H9 (cell line): Measurements from ENCODE around the gene OBI1. TPM values are rescaled to one million over a fixed set of nuclear protein-coding genes. Genes with fewer than 3 reads are reported as not detected.

Experiments used
- DNase-seq: peaks from one replicate; pipeline ENCODE4 v3.0.0-alpha.2; 2017
- H2AFZ ChIP-seq: one replicate; pipeline ENCODE4 v1.6.1; 2013; ENCODE audit warnings: mild to moderate bottlenecking, low read length, control low read depth, moderate library complexity
- H2AK5ac ChIP-seq: 2 replicates; pipeline ENCODE4 v1.6.1; 2013; ENCODE audit warnings: low read length, control low read depth, mixed read lengths; ENCODE audit not compliant: insufficient read length
- H2BK120ac ChIP-seq: one replicate; pipeline ENCODE4 v1.6.1; 2013; ENCODE audit warnings: low read depth, mild to moderate bottlenecking, low read length, control low read depth, inconsistent platforms; ENCODE audit not compliant: poor library complexity, severe bottlenecking
- H2BK12ac ChIP-seq: 2 replicates; pipeline ENCODE4 v1.6.1; 2013; ENCODE audit warnings: low read length, control low read depth, mixed read lengths, low read depth; ENCODE audit not compliant: insufficient read length
- H2BK15ac ChIP-seq: 2 replicates; pipeline ENCODE4 v1.6.1; 2013; ENCODE audit warnings: low read depth, low read length, control low read depth
- H2BK20ac ChIP-seq: one replicate; pipeline ENCODE4 v1.6.1; 2013; ENCODE audit warnings: low read depth, mild to moderate bottlenecking, low read length, control low read depth, inconsistent platforms; ENCODE audit not compliant: poor library complexity, severe bottlenecking
- H2BK5ac ChIP-seq: 2 replicates; pipeline ENCODE4 v1.6.1; 2013; ENCODE audit warnings: low read length, control low read depth, mixed read lengths; ENCODE audit not compliant: insufficient read length
- H3K14ac ChIP-seq: 2 replicates; pipeline ENCODE4 v1.6.1; 2013; ENCODE audit warnings: low read length, control low read depth; ENCODE audit not compliant: insufficient read depth
- H3K18ac ChIP-seq: 2 replicates; pipeline ENCODE4 v1.6.1; 2013; ENCODE audit warnings: low read depth, mild to moderate bottlenecking, mixed read lengths, low read length, control low read depth; ENCODE audit not compliant: insufficient read length
- H3K23ac ChIP-seq: 2 replicates; pipeline ENCODE4 v1.6.1; 2013; ENCODE audit warnings: low read length, control low read depth, mixed read lengths, low read depth; ENCODE audit not compliant: insufficient read length
- H3K23me2 ChIP-seq: 2 replicates; pipeline ENCODE4 v1.6.1; 2013; ENCODE audit warnings: low read depth, mild to moderate bottlenecking, mixed read lengths, low read length, control low read depth; ENCODE audit not compliant: insufficient read length, poor library complexity, severe bottlenecking
- H3K27ac ChIP-seq: 2 replicates; pipeline ENCODE4 v1.5.1; 2013; ENCODE audit warnings: low read length, control low read depth, mixed read lengths, low read depth; ENCODE audit not compliant: insufficient read length
- H3K27me3 ChIP-seq: 2 replicates; pipeline ENCODE4 v1.6.1; 2013; ENCODE audit warnings: low read length, control low read depth, inconsistent platforms; ENCODE audit not compliant: insufficient read depth
- H3K4ac ChIP-seq: 2 replicates; pipeline ENCODE4 v1.6.1; 2013; ENCODE audit warnings: low read depth, mild to moderate bottlenecking, control low read depth, inconsistent platforms, low read length, moderate library complexity
- H3K4me1 ChIP-seq: 2 replicates; pipeline ENCODE4 v1.6.1; 2013; ENCODE audit warnings: low read length, control low read depth, inconsistent platforms; ENCODE audit not compliant: insufficient read depth
- H3K4me2 ChIP-seq: 2 replicates; pipeline ENCODE4 v1.6.1; 2013; ENCODE audit warnings: low read length, control low read depth, mixed read lengths; ENCODE audit not compliant: insufficient read length, insufficient read depth
- H3K56ac ChIP-seq: 2 replicates; pipeline ENCODE4 v1.6.1; 2013; ENCODE audit warnings: low read depth, mild to moderate bottlenecking, mixed read lengths, low read length, control low read depth; ENCODE audit not compliant: insufficient read length
- H3K79me1 ChIP-seq: 2 replicates; pipeline ENCODE4 v1.6.1; 2013; ENCODE audit warnings: low read depth, mild to moderate bottlenecking, moderate library complexity, low read length, control low read depth, inconsistent platforms; ENCODE audit not compliant: insufficient read depth, poor library complexity, severe bottlenecking
- H3K79me2 ChIP-seq: 2 replicates; pipeline ENCODE4 v1.6.1; 2013; ENCODE audit warnings: low read length, control low read depth, inconsistent platforms; ENCODE audit not compliant: insufficient read depth
- H3K9ac ChIP-seq: 2 replicates; pipeline ENCODE4 v1.6.1; 2013; ENCODE audit warnings: low read length, control low read depth, mixed read lengths; ENCODE audit not compliant: insufficient read length; ENCODE audit errors: extremely low read depth
- H3K9me3 ChIP-seq: one replicate; pipeline ENCODE4 v1.6.1; 2013; ENCODE audit warnings: low read depth, low read length, inconsistent platforms; ENCODE audit not compliant: control insufficient read depth
- H3T11ph ChIP-seq: one replicate; pipeline ENCODE4 v1.6.1; 2013; ENCODE audit warnings: mild to moderate bottlenecking, low read length, control low read depth, inconsistent platforms
- H4K20me1 ChIP-seq: one replicate; pipeline ENCODE4 v1.6.1; 2013; ENCODE audit not compliant: control insufficient read depth, insufficient read length, insufficient read depth
- H4K5ac ChIP-seq: 2 replicates; pipeline ENCODE4 v1.6.1; 2013; ENCODE audit warnings: low read depth, mild to moderate bottlenecking, mixed read lengths, low read length, control low read depth; ENCODE audit not compliant: insufficient read length
- H4K8ac ChIP-seq: replicated peaks from 2 replicates; pipeline ENCODE4 v1.6.1; 2013; ENCODE audit warnings: low read length, control low read depth, mixed read lengths, low read depth; ENCODE audit not compliant: insufficient read length
- H4K91ac ChIP-seq: 2 replicates; pipeline ENCODE4 v1.6.1; 2013; ENCODE audit warnings: low read depth, mild to moderate bottlenecking, moderate library complexity, mixed read lengths, low read length, control low read depth; ENCODE audit not compliant: insufficient read length
- H3K27ac Mint-ChIP-seq, 3 experiments: 2 replicates in 2 of 3; 3 replicates in 1 of 3; pipeline ENCODE4 v1.8.0; 2020 to 2021; ENCODE audit warnings: mixed read lengths in 3 of 3, mild to moderate bottlenecking in 1 of 3, moderate library complexity in 1 of 3
- H3K27me3 Mint-ChIP-seq: 2 replicates; pipeline ENCODE4 v1.8.0; 2021; ENCODE audit warnings: low read depth, mild to moderate bottlenecking, moderate library complexity, mixed read lengths
- H3K36me3 Mint-ChIP-seq, 3 experiments: 2 replicates in 2 of 3; 3 replicates in 1 of 3; pipeline ENCODE4 v1.8.0; 2020 to 2021; ENCODE audit warnings: low read depth in 3 of 3, mixed read lengths in 3 of 3; ENCODE audit not compliant: insufficient read depth in 1 of 3
- H3K4me1 Mint-ChIP-seq, 2 experiments: 2 replicates each; pipeline ENCODE4 v1.8.0; 2020; ENCODE audit warnings: mixed read lengths in 2 of 2
- H3K4me3 Mint-ChIP-seq, 2 experiments: 2 replicates in 1 of 2; 3 replicates in 1 of 2; pipeline ENCODE4 v1.8.0; 2020 to 2021; ENCODE audit warnings: mild to moderate bottlenecking in 2 of 2, mixed read lengths in 2 of 2, moderate library complexity in 1 of 2
- H3K9me3 Mint-ChIP-seq, 2 experiments: 2 replicates in 1 of 2; 3 replicates in 1 of 2; pipeline ENCODE4 v1.8.0; 2020; ENCODE audit warnings: mild to moderate bottlenecking in 2 of 2, mixed read lengths in 2 of 2, moderate library complexity in 1 of 2
- WGBS: extraction: QIAGEN DNeasy Blood & Tissue Kit; methylation state at CpG from one replicate; pipeline ENCODE4 v1.1.7; 2013; ENCODE audit warnings: missing lambda C conversion rate, low lambda C conversion rate, mixed read lengths; ENCODE audit not compliant: insufficient read length; ENCODE audit errors: extremely low coverage; 5-methylcytosine and 5-hydroxymethylcytosine counted together
- total RNA-seq: library from RNA; stranded (reverse); gene quantifications from 2 replicates; pipeline ENCODE4 v1.2.1, GENCODE V29; 2021
- TF ChIP-seq, protein P1 (sequence below): fragments of 200-600 bp; sonication (generic); conservative IDR thresholded peaks from 3 replicates; pipeline ENCODE4 v1.8.0; 2021; ENCODE audit warnings: antibody characterized with exemption, mild to moderate bottlenecking

Gene OBI1
- total RNA-seq, 1 experiment from 2014 or later: 24.4 TPM

DNA sequence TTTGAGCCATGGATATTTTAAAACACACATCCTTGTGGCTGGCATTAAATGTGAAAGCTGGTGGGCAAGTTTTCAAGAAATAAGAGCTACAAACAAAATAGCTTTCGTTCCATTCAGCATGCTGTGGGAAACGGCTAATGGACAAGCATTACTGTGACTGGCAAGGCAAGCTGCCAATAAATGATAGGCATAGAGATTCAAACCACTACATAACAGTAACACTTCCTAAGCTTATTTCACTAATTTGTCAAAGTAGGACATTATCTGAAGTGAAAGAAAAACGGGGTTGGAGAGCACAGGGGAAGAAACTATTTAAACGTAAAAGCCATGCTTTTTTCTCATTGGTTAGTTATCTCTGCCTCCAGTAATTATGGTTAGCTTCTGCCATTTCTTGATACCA is 26.0 kb downstream of the OBI1 start:
- no CpG with 5 or more reads among the region's 4 CpGs for WGBS

More for the DNA sequence above, 26.0 kb downstream of the OBI1 start:
- Mint-ChIP-seq H3K4me3 (no peak overlapping the region), H3K27ac (no peak overlapping the region), H3K4me1 (no peaks in the 10 kb centered on the region), H3K36me3 (peaks cover 25 to 77% (median 65%) of the 10 kb centered on the region in 3 experiments; a peak in 6 of 7 replicates), H3K9me3 (no peaks in the 10 kb centered on the region), H3K27me3 (no peaks in the 10 kb centered on the region)
- H3K23ac ChIP-seq: no peak overlapping the region
- TF ChIP-seq, protein P1, sequence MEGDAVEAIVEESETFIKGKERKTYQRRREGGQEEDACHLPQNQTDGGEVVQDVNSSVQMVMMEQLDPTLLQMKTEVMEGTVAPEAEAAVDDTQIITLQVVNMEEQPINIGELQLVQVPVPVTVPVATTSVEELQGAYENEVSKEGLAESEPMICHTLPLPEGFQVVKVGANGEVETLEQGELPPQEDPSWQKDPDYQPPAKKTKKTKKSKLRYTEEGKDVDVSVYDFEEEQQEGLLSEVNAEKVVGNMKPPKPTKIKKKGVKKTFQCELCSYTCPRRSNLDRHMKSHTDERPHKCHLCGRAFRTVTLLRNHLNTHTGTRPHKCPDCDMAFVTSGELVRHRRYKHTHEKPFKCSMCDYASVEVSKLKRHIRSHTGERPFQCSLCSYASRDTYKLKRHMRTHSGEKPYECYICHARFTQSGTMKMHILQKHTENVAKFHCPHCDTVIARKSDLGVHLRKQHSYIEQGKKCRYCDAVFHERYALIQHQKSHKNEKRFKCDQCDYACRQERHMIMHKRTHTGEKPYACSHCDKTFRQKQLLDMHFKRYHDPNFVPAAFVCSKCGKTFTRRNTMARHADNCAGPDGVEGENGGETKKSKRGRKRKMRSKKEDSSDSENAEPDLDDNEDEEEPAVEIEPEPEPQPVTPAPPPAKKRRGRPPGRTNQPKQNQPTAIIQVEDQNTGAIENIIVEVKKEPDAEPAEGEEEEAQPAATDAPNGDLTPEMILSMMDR: no peak
- H3K79me2 ChIP-seq: no peaks in the 10 kb centered on the region
- no peak for DNase-seq
- no peak overlapping the region for H2BK15ac ChIP-seq
- H4K5ac ChIP-seq: no peak overlapping the region
- no peak overlapping the region for H2BK5ac ChIP-seq
- H3K14ac ChIP-seq: no peak overlapping the region
- no peak overlapping the region for H4K91ac ChIP-seq
- no peaks in the 10 kb centered on the region for H3K79me1 ChIP-seq
- H3K4me2 ChIP-seq: no peak overlapping the region
- H3K4ac ChIP-seq: no peak overlapping the region
- H3K18ac ChIP-seq: no peak overlapping the region
- no peak overlapping the region for H4K8ac ChIP-seq
- H3K23me2 ChIP-seq: no peaks in the 10 kb centered on the region
- H3K9ac ChIP-seq: no peak overlapping the region
- H3T11ph ChIP-seq: no peak overlapping the region
- no peaks in the 10 kb centered on the region for H4K20me1 ChIP-seq
- no peaks in the 10 kb centered on the region for H3K4me1 ChIP-seq
- H3K56ac ChIP-seq: no peak overlapping the region
- no peak overlapping the region for H2AFZ ChIP-seq
- H2AK5ac ChIP-seq: no peak overlapping the region
- H3K27ac ChIP-seq: no peak overlapping the region
- no peaks in the 10 kb centered on the region for H3K9me3 ChIP-seq
- H3K27me3 ChIP-seq: no peaks in the 10 kb centered on the region
- H2BK120ac ChIP-seq: no peak overlapping the region
- no peak overlapping the region for H2BK12ac ChIP-seq
- H2BK20ac ChIP-seq: no peak overlapping the region
